NCI-H1092 treated with DMSO at 0.1 percent for 48 hours (cell line): Measurements from ENCODE around the gene ADAMTSL5.
"Not testable (repeated sequence)": the region's sequence is repeated elsewhere in the genome, so short reads cannot be mapped to it uniquely, and the experiment has no call there.

ENCODE experiments used
- DNase-seq: peaks from one replicate; lab custom pipeline; 2025; lab: John Stamatoyannopoulos, UW

ADAMTSL5 gene

GRCh38 chr19:1512671-1513498, at the start of gene ADAMTSL5:
ADAMTSL5 (minus strand) TSS chr19:1513019; CDS start chr19:1510943, 2,076 bp downstream.
- DNase-seq: no peak

- no peak for DNase-seq
Observed at GRCh38 chr19:1561236-1561842, 48.5 kb upstream of the ADAMTSL5 start.

GRCh38 chr19:1560286-1560882, 47.6 kb upstream of the ADAMTSL5 start:
- DNase-seq: no peak

- no peak for DNase-seq
Observed at GRCh38 chr19:1558552-1558951, 45.7 kb upstream of the ADAMTSL5 start.

- no peak for DNase-seq
Observed at GRCh38 chr19:1556390-1557070, 43.7 kb upstream of the ADAMTSL5 start.

GRCh38 chr19:1555487-1556389, 42.9 kb upstream of the ADAMTSL5 start:
- no peak for DNase-seq

GRCh38 chr19:1554968-1555367, 42.1 kb upstream of the ADAMTSL5 start:
- DNase-seq: no peak

- no peak for DNase-seq
Observed at GRCh38 chr19:1553415-1553814, 40.6 kb upstream of the ADAMTSL5 start.

GRCh38 chr19:1551068-1552040, 38.5 kb upstream of the ADAMTSL5 start:
- DNase-seq: no peak

- DNase-seq: no peak
Observed at GRCh38 chr19:1549332-1549945, 36.6 kb upstream of the ADAMTSL5 start.

GRCh38 chr19:1540365-1540925, 27.6 kb upstream of the ADAMTSL5 start:
- DNase-seq: no peak

- DNase-seq: not testable (repeated sequence)
Observed at GRCh38 chr19:1539749-1540148, 26.9 kb upstream of the ADAMTSL5 start.

GRCh38 chr19:1538978-1539377, 26.2 kb upstream of the ADAMTSL5 start:
- DNase-seq: no peak

- DNase-seq: not testable (repeated sequence)
Observed at GRCh38 chr19:1535699-1536098, 22.9 kb upstream of the ADAMTSL5 start.

- DNase-seq: no peak
Observed at GRCh38 chr19:1534972-1535371, 22.2 kb upstream of the ADAMTSL5 start.

GRCh38 chr19:1533510-1534150, 20.8 kb upstream of the ADAMTSL5 start:
- DNase-seq: no peak

- DNase-seq: no peak
Observed at GRCh38 chr19:1532003-1532402, 19.2 kb upstream of the ADAMTSL5 start.

GRCh38 chr19:1531587-1531986, 18.8 kb upstream of the ADAMTSL5 start:
- DNase-seq: no peak

GRCh38 chr19:1530856-1531255, 18.0 kb upstream of the ADAMTSL5 start:
- not testable (repeated sequence) for DNase-seq
